Measurements from ENCODE around the gene YIPF5.

YIPF5 gene

DNA sequence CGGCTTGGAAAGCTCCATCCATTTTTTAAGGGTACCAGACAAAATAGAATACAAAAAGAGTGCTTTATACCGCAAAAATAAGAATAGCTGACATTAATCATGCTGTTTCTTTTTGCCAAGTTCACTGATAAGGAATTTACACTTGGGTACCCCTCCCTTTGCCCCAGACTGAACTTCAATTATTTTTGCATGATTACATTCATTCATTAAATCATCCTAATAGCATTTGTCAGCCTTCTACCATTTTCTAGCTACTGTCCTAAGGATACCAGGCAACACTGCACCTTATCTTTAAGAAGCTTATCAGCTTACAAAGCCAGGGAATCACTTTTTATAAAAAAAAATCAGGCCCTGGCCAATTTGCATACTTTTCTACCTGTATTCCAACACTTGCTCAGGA lies 48.4 kb downstream of the YIPF5 start:
- no peak for DNase-seq

DNA sequence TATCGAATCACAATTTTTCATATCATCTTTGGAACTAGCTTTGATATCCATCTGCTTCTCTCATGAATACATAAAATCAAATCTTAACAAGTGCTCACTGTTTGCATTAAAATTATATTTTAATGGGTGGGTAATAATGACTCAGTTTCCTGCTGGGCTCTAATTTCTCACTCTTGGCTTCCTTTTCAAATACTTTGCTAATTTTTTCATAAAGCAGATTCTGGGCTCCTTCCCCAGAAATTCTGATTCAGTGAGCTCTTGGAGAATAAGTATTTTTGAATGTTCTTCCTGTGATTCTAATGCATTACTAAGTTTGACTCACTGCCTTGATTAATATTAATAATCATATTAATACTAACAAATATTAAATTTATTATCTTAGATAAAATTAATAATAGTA lies 48.9 kb downstream of the YIPF5 start:
- DNase-seq, result no peak

DNA sequence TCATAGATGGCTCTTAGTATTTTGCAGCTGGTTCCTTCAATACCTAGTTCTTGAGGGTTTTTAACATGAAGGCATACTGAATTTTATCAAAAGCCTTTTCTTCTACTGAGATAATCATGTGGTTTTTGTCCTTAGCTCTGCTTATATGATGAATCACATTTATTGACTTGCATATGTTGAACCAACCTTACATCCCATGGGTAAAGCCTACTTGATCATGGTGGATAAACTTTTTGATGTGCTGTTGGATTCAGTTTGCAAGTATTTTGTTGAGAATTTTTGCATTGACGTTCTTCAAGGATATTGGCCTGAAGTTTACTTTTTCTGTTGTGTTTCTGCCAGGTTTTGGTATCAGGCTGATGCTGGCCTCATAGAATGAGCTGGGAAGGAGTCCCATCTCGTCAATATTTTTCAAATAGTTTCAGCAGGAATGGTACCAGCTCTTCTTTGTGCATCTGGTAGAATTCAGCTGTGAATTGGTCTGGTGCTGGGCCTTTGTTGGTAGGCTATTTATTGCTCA lies 49.7 kb downstream of the YIPF5 start:
- no peak for DNase-seq

DNA sequence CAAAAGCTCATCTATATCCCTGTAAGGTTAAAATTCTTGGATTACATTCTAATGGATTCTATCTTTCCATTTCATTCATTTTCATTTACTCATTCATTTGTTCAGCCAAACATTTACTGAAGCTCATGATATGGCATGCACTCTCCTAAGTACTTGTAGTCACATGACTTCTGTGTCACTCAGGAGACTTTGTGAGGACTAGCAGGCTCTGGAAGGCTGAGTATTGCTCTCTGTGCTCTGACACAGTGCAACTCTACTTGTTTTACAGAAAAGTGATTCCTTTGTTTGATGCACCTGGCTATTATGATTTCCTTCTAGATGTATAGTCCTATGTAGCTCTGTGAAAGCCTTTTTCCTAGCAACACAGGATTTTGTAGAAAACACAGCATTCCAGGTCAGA lies 53.0 kb downstream of the YIPF5 start:
- DNase-seq, result no peak

DNA sequence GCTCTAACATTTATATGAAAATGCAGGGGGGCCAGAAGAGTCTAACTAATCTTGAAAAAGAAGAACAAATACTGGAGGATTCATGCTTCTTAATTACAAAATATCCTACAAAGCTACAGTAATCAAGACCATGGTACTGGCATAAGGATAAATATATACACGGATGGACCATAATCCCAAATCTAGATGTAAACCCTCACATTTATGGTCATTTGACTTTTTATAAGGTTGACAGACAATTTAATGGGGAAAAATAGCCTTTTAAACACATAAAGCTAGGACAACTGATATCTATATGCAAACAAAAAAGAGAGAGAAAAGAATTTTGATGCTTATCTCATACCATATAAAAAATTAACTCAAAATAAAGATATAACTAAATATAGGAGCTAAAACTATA lies 55.9 kb downstream of the YIPF5 start:
- DNase-seq, result no peak
